GM18867 (cell line): ENCODE data around the gene ARID5A.
"Not testable (repeated sequence)": the region's sequence is repeated elsewhere in the genome, so short reads cannot be mapped to it uniquely, and the experiment has no call there.

Experiments used
- ATAC-seq: cut with Tn5 transposase; IDR thresholded peaks from one replicate; pipeline ENCODE4 v1.9.1; 2021; ENCODE audit warnings: mild to moderate bottlenecking, moderate library complexity; ENCODE audit not compliant: unreplicated experiment

The ARID5A gene

GRCh38 chr2:96539215-96539920 is 2.8 kb downstream of the ARID5A start:
- no peak for ATAC-seq

DNA sequence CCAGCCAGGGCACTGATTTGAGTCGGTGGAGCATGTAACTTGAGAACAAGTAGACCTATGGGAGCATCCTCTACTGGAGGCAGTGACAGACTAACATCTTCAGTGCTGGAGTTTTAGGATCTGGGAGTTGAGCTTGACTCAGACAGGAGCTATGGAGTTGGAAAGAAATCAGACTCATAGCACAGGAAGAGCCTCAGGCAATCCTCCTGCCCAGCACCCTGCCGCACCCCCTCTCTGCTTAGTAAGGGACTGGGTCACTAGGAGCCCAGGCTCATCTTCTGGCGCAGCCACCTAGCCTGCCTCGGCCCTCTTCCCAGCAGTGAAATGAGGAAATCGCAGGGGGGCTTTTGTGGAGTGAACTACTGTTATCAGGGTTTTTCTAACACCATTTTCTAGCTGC is 3.6 kb downstream of the ARID5A start:
- no peak for ATAC-seq

GRCh38 chr2:96541398-96542152 is 5.0 kb downstream of the ARID5A start:
- ATAC-seq: no peak

GRCh38 chr2:96542357-96542977 is 5.9 kb downstream of the ARID5A start:
- no peak for ATAC-seq

DNA sequence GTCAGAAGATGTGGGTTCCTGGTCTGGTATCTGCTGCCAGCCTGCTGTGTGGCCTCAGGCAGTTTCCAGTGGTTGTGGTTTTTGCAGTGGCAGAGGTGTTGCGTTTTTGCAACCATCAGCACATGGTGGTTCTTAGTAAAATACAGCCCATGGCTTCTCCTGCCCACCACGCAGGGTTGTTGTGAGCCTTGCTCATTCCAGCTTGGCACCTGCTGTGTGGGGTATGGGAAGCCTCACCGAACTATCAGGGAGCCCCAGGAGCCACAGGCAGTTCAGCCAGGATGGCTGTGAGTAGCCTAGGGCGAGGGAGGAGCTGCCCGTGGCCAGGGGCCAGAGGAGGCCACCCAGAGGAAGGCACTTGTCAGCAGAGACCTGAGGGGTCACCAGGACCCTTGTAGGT is 9.8 kb downstream of the ARID5A start:
- no peak for ATAC-seq

- no peak for ATAC-seq
Measured at GRCh38 chr2:96546797-96547196, 10.2 kb downstream of the ARID5A start.

GRCh38 chr2:96547203-96547641 is 10.7 kb downstream of the ARID5A start:
- no peak for ATAC-seq

DNA sequence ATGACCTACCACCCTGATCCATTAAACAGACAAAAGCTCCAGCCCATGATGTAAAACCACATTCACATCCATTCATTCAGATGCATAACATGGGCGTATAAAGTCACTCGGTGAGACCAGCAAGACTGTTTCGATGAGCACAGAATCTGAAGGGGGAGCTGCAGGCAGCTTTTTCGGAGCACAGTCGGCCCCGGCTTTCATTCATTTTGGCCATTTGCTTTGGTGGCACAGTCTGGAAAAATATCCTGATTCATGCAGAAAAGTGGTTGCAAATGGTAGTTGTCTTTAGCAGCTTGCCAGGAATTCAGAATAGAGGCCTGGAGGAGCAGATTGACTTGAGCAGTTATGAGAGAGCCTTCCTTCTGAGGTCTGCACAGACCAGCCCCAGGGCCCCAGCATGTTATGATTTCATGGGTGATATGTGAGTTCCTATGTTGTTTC is 11.2 kb downstream of the ARID5A start:
- no peak for ATAC-seq

DNA sequence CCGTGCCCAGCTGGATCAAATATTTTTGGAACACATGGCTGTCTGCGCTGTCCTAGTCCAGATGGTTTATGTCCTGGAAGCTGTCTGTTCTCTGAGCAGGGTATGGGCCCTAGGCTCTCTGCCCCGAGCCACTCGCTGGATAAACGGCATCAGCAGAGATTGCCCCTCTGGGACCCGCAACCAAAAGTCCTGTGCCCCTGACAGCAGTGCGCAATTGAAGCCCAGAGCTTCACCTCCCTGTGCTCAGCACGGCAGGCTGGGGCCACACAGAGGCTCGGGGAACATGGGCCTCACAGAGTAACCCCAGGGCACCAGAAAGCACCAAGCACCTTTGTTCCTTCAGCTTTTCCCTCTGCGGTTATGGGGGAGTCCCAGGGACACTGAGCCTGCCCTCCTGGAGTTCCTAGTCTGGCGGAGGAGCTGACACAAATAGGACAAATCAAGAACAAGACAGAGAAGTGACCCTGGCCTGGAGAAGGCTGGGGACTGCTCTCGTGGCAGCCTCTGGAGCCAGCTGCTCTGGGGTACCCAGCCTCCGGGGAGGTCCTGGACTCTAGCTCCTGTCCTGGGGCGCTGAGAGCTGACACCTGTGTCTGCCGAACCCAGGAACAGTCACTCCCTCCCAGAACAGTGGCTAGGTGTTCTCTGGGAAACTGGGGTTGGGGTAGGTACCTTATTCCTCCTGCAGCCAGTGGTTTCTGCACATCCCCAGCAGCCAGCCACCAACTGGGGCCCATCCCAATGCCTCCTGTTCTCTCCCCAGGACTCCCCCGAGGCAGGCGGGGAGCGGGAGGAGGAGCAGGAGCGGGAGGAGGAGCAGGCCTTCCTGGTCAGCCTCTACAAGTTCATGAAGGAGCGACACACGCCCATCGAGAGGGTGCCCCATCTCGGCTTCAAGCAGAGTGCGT is 12.3 kb downstream of the ARID5A start:
- no peak for ATAC-seq

GRCh38 chr2:96549466-96549785 is 12.9 kb downstream of the ARID5A start:
- no peak for ATAC-seq

- ATAC-seq: no peak
Measured at GRCh38 chr2:96549967-96550786, 13.6 kb downstream of the ARID5A start.

- ATAC-seq: no peak
Measured at GRCh38 chr2:96550787-96551604, 14.4 kb downstream of the ARID5A start.

GRCh38 chr2:96551605-96552314 is 15.2 kb downstream of the ARID5A start:
- no peak for ATAC-seq

DNA sequence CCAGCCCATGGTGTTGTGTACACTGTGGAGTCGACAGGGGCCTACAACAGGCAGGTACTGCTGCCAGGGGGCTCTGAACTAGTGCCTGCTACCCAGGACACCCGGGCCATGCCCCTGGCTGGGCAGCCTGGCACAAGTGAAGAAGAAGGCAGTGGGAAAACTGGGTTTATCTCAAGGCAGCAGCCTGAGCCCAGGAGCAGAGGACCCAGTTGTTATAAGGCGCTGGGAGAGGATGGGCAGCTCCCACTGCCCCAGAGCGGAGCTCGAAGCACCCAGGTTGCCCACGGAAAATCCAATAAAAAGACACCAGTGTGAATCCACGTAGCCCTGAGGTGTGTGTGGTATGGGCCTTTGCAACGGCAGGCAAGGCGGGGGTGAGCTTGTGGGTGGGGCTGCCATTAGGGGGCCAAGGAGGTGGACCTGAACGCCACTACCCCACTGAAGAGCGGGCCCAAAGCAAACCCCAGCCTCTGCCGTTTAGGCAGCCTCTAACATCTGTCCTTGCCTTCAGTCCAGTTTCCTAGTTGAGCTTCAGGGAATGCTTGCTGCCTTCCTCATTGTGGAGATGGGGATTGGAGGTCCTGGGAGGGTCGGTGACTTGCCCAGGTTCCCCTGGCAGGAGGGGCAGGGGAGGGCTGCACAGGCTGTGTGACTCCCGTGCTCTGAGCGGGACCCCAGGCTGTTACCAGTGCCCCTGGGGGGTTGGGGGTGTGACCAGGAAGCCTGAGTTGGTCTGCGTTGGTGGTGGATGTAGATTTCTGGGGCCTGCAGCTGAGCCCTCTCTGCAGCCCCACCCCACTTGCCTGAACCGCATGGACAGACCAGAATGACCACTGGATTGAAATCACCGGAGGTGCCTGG is 16.0 kb downstream of the ARID5A start:
- ATAC-seq: no peak

- ATAC-seq: no peak
Measured at GRCh38 chr2:96553176-96553956, 16.8 kb downstream of the ARID5A start.

DNA sequence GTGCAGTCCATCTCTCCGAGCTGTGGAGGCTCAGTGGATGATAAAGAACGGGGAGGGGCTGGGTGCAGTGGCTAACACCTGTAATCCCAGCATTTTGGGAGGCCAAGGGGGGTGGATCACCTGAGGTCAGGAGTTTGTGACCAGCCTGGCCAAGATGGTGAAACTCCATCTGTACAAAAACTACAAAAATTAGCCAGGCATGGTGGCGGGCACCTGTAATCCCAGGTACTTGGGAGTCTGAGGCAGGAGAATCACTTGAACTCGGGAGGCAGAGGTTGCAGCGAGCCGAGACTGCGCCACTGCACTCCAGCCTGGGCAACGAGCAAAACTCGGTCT is 17.4 kb downstream of the ARID5A start:
- not testable (repeated sequence) for ATAC-seq
